ENCODE measurements around the gene HSPA1L. TPM values are rescaled to one million over a fixed set of nuclear protein-coding genes. Genes with fewer than 3 reads are reported as not detected.

The HSPA1L gene
- total RNA-seq, 3 donors from 2014 or later (not counting 1 experiment from before 2014, with no cell fraction given): 2.0 to 4.5 (median 3.6) TPM

DNA sequence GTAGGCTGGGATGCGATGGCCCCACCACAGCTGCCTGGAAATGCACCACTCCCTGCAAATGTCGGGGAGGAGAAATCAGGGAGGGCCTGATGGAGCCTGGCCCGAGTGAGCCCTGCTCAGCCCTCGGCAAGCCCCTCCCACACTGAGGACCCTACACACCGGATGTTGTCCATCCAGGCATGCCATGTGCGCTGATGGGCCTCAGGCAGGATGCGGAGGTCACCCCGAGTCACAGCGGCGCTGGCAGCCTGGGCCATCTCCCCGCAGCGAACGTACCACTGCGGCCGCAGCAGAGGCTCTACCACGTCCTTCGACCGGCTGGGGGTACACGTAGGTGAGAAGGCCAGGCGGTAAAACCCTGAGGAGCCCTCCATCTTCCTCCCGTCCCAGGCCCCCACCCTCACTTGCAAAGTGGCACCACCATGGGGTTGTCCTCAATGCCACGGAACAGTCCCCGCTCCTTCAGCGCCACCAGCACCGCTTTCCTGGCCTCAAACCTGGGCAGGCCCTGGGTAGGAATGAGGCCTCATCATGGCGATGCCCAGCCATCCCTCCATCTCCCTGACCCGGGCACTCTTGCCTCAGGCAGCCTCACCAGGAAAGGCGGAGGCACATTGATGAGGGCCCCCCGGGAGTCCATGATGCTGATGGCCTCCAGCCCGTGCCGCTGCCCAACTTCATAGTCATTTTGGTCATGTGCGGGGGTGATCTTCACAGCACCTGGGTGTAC lies 32.8 kb downstream of the HSPA1L start:
- TF ChIP-seq, protein P1, sequence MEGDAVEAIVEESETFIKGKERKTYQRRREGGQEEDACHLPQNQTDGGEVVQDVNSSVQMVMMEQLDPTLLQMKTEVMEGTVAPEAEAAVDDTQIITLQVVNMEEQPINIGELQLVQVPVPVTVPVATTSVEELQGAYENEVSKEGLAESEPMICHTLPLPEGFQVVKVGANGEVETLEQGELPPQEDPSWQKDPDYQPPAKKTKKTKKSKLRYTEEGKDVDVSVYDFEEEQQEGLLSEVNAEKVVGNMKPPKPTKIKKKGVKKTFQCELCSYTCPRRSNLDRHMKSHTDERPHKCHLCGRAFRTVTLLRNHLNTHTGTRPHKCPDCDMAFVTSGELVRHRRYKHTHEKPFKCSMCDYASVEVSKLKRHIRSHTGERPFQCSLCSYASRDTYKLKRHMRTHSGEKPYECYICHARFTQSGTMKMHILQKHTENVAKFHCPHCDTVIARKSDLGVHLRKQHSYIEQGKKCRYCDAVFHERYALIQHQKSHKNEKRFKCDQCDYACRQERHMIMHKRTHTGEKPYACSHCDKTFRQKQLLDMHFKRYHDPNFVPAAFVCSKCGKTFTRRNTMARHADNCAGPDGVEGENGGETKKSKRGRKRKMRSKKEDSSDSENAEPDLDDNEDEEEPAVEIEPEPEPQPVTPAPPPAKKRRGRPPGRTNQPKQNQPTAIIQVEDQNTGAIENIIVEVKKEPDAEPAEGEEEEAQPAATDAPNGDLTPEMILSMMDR (IDR thresholded peaks at IDR 0.05): no peak
- intact Hi-C loops (cut with micrococcal nuclease): no loop called here
- 96% methylated on average over 32 of the region's 32 CpGs for WGBS (ENCODE audit: insufficient coverage)
- Mint-ChIP-seq H3K27me3 (ENCODE audit: low read depth in 2 of 2) (no peaks in the 10 kb centered on the region), H3K36me3 (no peaks in the 10 kb centered on the region), H3K4me1 (peaks cover 0 to 5% of the 10 kb centered on the region in 2 donors), H3K9me3 (no peaks in the 10 kb centered on the region), H3K27ac (no peak overlapping the region), H3K4me3 (no peak overlapping the region)
- H3K4me1 ChIP-seq (ENCODE audit: control insufficient read depth, insufficient read depth, low read length): peaks cover 9% of the 10 kb centered on the region
- no peaks in the 10 kb centered on the region for H3K9me3 ChIP-seq (ENCODE audit: control insufficient read depth, insufficient read depth, low read length)
- DNase-seq: no peak
- no peaks in the 10 kb centered on the region for H3K27me3 ChIP-seq (ENCODE audit: control insufficient read depth, insufficient read depth, low read length)
- H3K4me3 ChIP-seq (ENCODE audit: low read length): no peak overlapping the region
- peaks cover 66% of the 10 kb centered on the region for H3K36me3 ChIP-seq (ENCODE audit: control insufficient read depth, insufficient read depth, low read length)
- no peak overlapping the region for H3K27ac ChIP-seq (ENCODE audit: low read length)
- ATAC-seq: no peak

DNA sequence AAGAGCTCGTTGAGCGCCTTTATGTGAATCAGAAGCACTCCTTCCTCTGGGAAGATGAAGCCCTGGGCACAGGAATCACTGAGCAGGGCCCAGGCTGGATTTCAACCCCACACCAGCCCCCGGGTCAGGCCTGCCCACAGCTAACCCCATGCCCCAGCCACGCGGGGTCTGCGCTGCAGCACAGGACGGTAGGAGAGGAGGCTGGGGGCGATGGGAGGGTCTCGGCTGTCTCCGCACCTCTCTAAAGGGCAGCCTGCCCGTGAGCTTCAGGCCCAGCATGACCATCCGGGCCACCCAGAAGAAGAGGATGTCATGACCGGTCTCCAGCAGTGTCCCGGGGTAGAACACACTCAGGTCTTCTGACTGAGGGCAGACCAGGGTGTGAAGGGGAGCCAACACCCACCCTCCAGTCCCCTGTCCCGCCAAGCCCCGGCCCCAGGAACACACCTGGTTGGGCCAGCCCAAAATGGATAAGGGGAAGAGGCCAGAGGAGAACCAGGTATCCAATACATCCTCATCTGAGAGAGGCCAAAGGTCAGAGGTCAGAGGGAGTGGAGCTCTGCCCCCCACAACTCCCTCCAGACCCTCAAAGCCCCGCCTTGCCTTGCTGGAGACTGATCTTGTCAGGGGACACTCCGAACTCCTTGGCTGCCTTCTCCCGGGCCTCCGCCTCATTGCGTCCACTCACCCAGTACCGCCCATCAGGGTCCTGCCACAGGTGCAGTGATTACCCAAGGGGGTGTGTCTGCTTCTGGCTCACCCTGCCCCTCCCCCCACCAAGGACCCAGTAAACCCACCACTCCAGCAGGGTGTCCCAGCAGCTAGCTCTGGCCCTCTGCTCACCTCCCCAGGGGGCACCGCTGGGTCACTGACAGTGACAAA lies 33.6 kb downstream of the HSPA1L start:
- no peak overlapping the region for H3K4me3 Mint-ChIP-seq
- no peaks in the 10 kb centered on the region for H3K36me3 Mint-ChIP-seq
- no peaks in the 10 kb centered on the region for H3K9me3 Mint-ChIP-seq
- Histone ChIP-seq H3K27me3 (ENCODE audit: control insufficient read depth, insufficient read depth, low read length) (no peaks in the 10 kb centered on the region), H3K9me3 (ENCODE audit: control insufficient read depth, insufficient read depth, low read length) (no peaks in the 10 kb centered on the region), H3K4me1 (ENCODE audit: control insufficient read depth, insufficient read depth, low read length) (peaks cover 17% of the 10 kb centered on the region), H3K27ac (ENCODE audit: low read length) (no peak overlapping the region), H3K4me3 (ENCODE audit: low read length) (no peak overlapping the region), H3K36me3 (ENCODE audit: control insufficient read depth, insufficient read depth, low read length) (peaks cover 66% of the 10 kb centered on the region)
- 93% methylated on average over 23 of the region's 23 CpGs for WGBS (ENCODE audit: insufficient coverage)
- no peak for ATAC-seq
- TF ChIP-seq, protein P1 (IDR thresholded peaks at IDR 0.05): no peak
- no peak overlapping the region for H3K27ac Mint-ChIP-seq
- intact Hi-C loops (cut with micrococcal nuclease): no loop called here
- H3K27me3 Mint-ChIP-seq (ENCODE audit: low read depth in 2 of 2): no peaks in the 10 kb centered on the region
- H3K4me1 Mint-ChIP-seq: peaks cover 0 to 12% of the 10 kb centered on the region in 2 donors
- no peak for DNase-seq

DNA sequence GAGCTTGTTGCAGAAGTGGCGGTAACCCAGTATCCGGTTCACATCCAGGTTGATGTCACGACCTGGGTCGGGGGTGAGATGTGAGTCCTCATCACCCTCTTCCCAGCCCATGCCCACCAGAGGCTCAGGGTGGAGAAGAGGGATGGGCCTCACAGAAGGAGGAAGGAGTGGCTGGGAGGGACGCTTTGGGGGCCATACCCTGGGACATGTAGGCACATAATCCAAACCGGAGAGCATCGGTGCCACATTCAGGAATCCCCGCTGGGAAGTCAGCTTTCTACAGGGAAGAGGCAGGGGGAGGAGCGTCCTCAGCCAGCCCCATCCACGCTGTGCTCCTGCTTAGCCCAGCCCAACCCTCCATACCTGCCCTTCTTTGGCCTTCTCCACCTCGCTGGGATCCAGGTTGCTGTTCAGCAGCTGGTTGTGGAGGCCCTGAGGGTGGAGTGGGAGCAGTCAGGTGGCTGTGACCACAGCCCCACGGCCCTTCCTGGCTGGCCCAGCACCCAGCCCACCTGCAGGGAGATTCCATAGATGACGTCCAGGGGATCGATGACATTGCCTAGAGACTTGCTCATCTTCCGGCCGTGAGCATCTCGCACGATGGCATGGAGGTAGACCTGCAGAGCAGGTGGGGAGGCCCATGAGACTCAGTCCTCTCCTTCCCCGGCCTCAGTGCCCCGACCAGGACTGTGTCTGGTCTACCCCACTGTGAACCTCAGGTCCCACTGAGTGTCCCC lies 34.4 kb downstream of the HSPA1L start:
- no peak overlapping the region for H3K4me3 Mint-ChIP-seq
- intact Hi-C loops (cut with micrococcal nuclease): no loop called here
- TF ChIP-seq, protein P1 (IDR thresholded peaks at IDR 0.05): no peak
- no peak for DNase-seq
- Histone ChIP-seq H3K36me3 (ENCODE audit: control insufficient read depth, insufficient read depth, low read length) (peaks cover 66% of the 10 kb centered on the region), H3K27me3 (ENCODE audit: control insufficient read depth, insufficient read depth, low read length) (no peaks in the 10 kb centered on the region), H3K4me1 (ENCODE audit: control insufficient read depth, insufficient read depth, low read length) (peaks cover 26% of the 10 kb centered on the region), H3K4me3 (ENCODE audit: low read length) (no peak overlapping the region), H3K9me3 (ENCODE audit: control insufficient read depth, insufficient read depth, low read length) (no peaks in the 10 kb centered on the region), H3K27ac (ENCODE audit: low read length) (no peak overlapping the region)
- H3K36me3 Mint-ChIP-seq: no peaks in the 10 kb centered on the region
- peaks cover 0 to 20% of the 10 kb centered on the region in 2 donors for H3K4me1 Mint-ChIP-seq
- WGBS (ENCODE audit: insufficient coverage): 92% methylated on average over 20 of the region's 20 CpGs
- H3K9me3 Mint-ChIP-seq: no peaks in the 10 kb centered on the region
- no peaks in the 10 kb centered on the region for H3K27me3 Mint-ChIP-seq (ENCODE audit: low read depth in 2 of 2)
- no peak overlapping the region for H3K27ac Mint-ChIP-seq
- no peak for ATAC-seq

Measured in natural killer cell (primary cell).